Naive thymus-derived CD4-positive, alpha-beta T cell (primary cell): ENCODE results near the gene ZNF385B. TPM values are rescaled to one million over a fixed set of nuclear protein-coding genes. Genes with fewer than 3 reads are reported as not detected.

ENCODE experiments used
- ATAC-seq: fragments of 150-1000 bp; cut with Tn5 transposase; 2 replicates; pipeline ENCODE4 v1.10.0; 2021; ENCODE audit warnings: mild to moderate bottlenecking, moderate library complexity
- CTCF ChIA-PET: fragments of 350-600 bp; sonication (Branson Sonifier 250); formaldehyde crosslinking; loops from one replicate; lab custom pipeline; 2021; ENCODE audit warnings: antibody characterized with exemption; lab: Charles Lee
- POLR2A ChIA-PET: fragments of 350-600 bp; sonication (Branson Sonifier 250); formaldehyde crosslinking; loops from one replicate; lab custom pipeline; 2021; ENCODE audit warnings: antibody characterized with exemption, inconsistent platforms; lab: Charles Lee
- DNase-seq, 9 donors: peaks; one replicate each; pipeline versions ENCODE4 v3.0.0 to v3.0.0-alpha.2; 2020 to 2022; ENCODE audit warnings: mixed read lengths in 1 of 9
- H3K27ac ChIP-seq: one replicate; pipeline ENCODE4 v1.7.0; 2013; ENCODE audit warnings: mild to moderate bottlenecking, low read depth, low read length, moderate library complexity
- H3K27me3 ChIP-seq, 2 donors: one replicate each; pipeline ENCODE4 v1.7.0; 2013; ENCODE audit warnings: low read length in 2 of 2, mild to moderate bottlenecking in 2 of 2, moderate library complexity in 2 of 2; ENCODE audit not compliant: control insufficient read depth in 2 of 2, insufficient read depth in 2 of 2
- H3K36me3 ChIP-seq, 3 experiments: 1 replicate in 2 of 3; 2 replicates in 1 of 3; pipeline ENCODE4 v1.7.0; 2013; ENCODE audit warnings: low read length in 3 of 3, mild to moderate bottlenecking in 3 of 3, moderate library complexity in 1 of 3; ENCODE audit not compliant: insufficient read depth in 3 of 3, control insufficient read depth in 2 of 3
- H3K4me1 ChIP-seq, 2 donors: one replicate each; pipeline ENCODE4 v1.7.0; 2013; ENCODE audit warnings: low read length in 2 of 2, mild to moderate bottlenecking in 2 of 2, moderate library complexity in 1 of 2; ENCODE audit not compliant: control insufficient read depth in 2 of 2, insufficient read depth in 2 of 2
- H3K4me3 ChIP-seq: 2 replicates; pipeline ENCODE4 v1.7.0; 2013; ENCODE audit warnings: mild to moderate bottlenecking, low read length
- H3K9me3 ChIP-seq, 3 experiments: 1 replicate in 2 of 3; 2 replicates in 1 of 3; pipeline ENCODE4 v1.7.0; 2013; ENCODE audit warnings: low read length in 3 of 3; ENCODE audit not compliant: control insufficient read depth in 2 of 3
- H3K27ac Mint-ChIP-seq, 9 donors: one replicate each; pipeline ENCODE4 v1.8.0; 2020 to 2022; ENCODE audit warnings: mixed read lengths in 9 of 9, mild to moderate bottlenecking in 8 of 9, moderate library complexity in 5 of 9, inconsistent platforms in 2 of 9
- H3K27me3 Mint-ChIP-seq, 5 donors: one replicate each; pipeline ENCODE4 v1.8.0; 2021 to 2022; ENCODE audit warnings: mixed read lengths in 5 of 5, mild to moderate bottlenecking in 1 of 5
- H3K36me3 Mint-ChIP-seq, 5 donors: one replicate each; pipeline ENCODE4 v1.8.0; 2020 to 2022; ENCODE audit warnings: mixed read lengths in 5 of 5, mild to moderate bottlenecking in 3 of 5, inconsistent platforms in 1 of 5
- H3K4me1 Mint-ChIP-seq, 7 donors: one replicate each; pipeline ENCODE4 v1.8.0; 2020 to 2022; ENCODE audit warnings: mixed read lengths in 7 of 7, mild to moderate bottlenecking in 3 of 7, inconsistent platforms in 1 of 7
- H3K4me3 Mint-ChIP-seq, 10 donors: one replicate each; pipeline ENCODE4 v1.8.0; 2020 to 2022; ENCODE audit warnings: mild to moderate bottlenecking in 10 of 10, mixed read lengths in 10 of 10, moderate library complexity in 6 of 10, inconsistent platforms in 2 of 10
- H3K9me3 Mint-ChIP-seq, 11 donors: one replicate each; pipeline ENCODE4 v1.8.0; 2020 to 2022; ENCODE audit warnings: mixed read lengths in 11 of 11, mild to moderate bottlenecking in 4 of 11, inconsistent platforms in 1 of 11, moderate library complexity in 1 of 11
- intact Hi-C, 2 donors: fragments of 100-400 bp; cut with micrococcal nuclease; formaldehyde crosslinking; loops; one replicate each; pipeline ENCODE4 v1.15.1; 2023
- polyA plus RNA-seq, 2 donors: library from polyadenylated mRNA; unstranded; fragments of 300-500 nt; fragmentation: Illumina TruSeq; gene quantifications; one replicate each; pipeline ENCODE4 v1.2.3, GENCODE V29; 2021
- total RNA-seq, 6 experiments: library from RNA in 5 of 6; stranded (reverse) in 5 of 6; gene quantifications; 1 replicate in 5 of 6; 2 replicates in 1 of 6; pipeline ENCODE4 v1.2.3 and lab custom pipeline; 2021 to 2026

ZNF385B gene
- total and polyA plus RNA-seq, 7 experiments from 2014 or later: not detected

GRCh38 chr2:179671043-179671981 is 190.1 kb downstream of the ZNF385B start:
- ATAC-seq: no peak
- no peak overlapping the region for H3K27ac Mint-ChIP-seq

GRCh38 chr2:179669196-179669595 is 192.2 kb downstream of the ZNF385B start:
- H3K27me3 Mint-ChIP-seq: peaks cover 0 to 4% (median 0%) of the 10 kb centered on the region in 5 donors
- DNase-seq (no peak), ATAC-seq (no peak)
- H3K4me3 Mint-ChIP-seq: no peak overlapping the region
- H3K27me3 ChIP-seq: no peaks in the 10 kb centered on the region
- no peaks in the 10 kb centered on the region for H3K36me3 ChIP-seq
- POLR2A ChIA-PET: no interaction called here
- no peaks in the 10 kb centered on the region for H3K4me1 Mint-ChIP-seq
- CTCF ChIA-PET: interaction anchor here (0.6 kb wide), 1 partner anchor 24 kb away, joined by 4 read pairs; no protein-coding TSS in a partner anchor
- no peak overlapping the region for H3K27ac Mint-ChIP-seq
- intact Hi-C loops: no loop called here
- H3K4me3 ChIP-seq: no peak overlapping the region
- H3K27ac ChIP-seq: no peak overlapping the region
- H3K9me3 ChIP-seq: no peaks in the 10 kb centered on the region
- H3K4me1 ChIP-seq: no peaks in the 10 kb centered on the region
- H3K36me3 Mint-ChIP-seq: no peaks in the 10 kb centered on the region
- no peaks in the 10 kb centered on the region for H3K9me3 Mint-ChIP-seq

More at GRCh38 chr2:179671043-179671981, 190.1 kb downstream of the ZNF385B start:
- Histone ChIP-seq H3K4me3 (no peak overlapping the region), H3K36me3 (no peaks in the 10 kb centered on the region), H3K27ac (no peak overlapping the region), H3K27me3 (no peaks in the 10 kb centered on the region), H3K4me1 (no peaks in the 10 kb centered on the region), H3K9me3 (no peaks in the 10 kb centered on the region)
- Mint-ChIP-seq H3K9me3 (peaks cover 0 to 4% (median 0%) of the 10 kb centered on the region in 11 donors), H3K27me3 (peaks cover 0 to 6% (median 4%) of the 10 kb centered on the region in 5 donors), H3K36me3 (no peaks in the 10 kb centered on the region), H3K4me3 (no peak overlapping the region), H3K4me1 (no peaks in the 10 kb centered on the region)
- CTCF ChIA-PET: no interaction called here
- DNase-seq: no peak
- intact Hi-C loops: no loop called here
- POLR2A ChIA-PET: no interaction called here

GRCh38 chr2:179664972-179665812 is 196.2 kb downstream of the ZNF385B start:
- no peaks in the 10 kb centered on the region for H3K36me3 Mint-ChIP-seq
- ChIA-PET CTCF (no interaction called here), POLR2A (no interaction called here)
- DNase-seq (no peak), ATAC-seq (no peak)
- H3K4me1 Mint-ChIP-seq: peaks cover 0 to 2% (median 0%) of the 10 kb centered on the region in 7 donors
- Histone ChIP-seq H3K9me3 (no peaks in the 10 kb centered on the region), H3K4me3 (no peak overlapping the region), H3K27me3 (no peaks in the 10 kb centered on the region), H3K27ac (no peak overlapping the region), H3K4me1 (no peaks in the 10 kb centered on the region), H3K36me3 (no peaks in the 10 kb centered on the region)
- intact Hi-C loops: no loop called here
- no peaks in the 10 kb centered on the region for H3K9me3 Mint-ChIP-seq
- no peak overlapping the region for H3K4me3 Mint-ChIP-seq
- H3K27me3 Mint-ChIP-seq: peaks cover 0 to 4% (median 0%) of the 10 kb centered on the region in 5 donors
- no peak overlapping the region for H3K27ac Mint-ChIP-seq

GRCh38 chr2:179661986-179662385 is 199.4 kb downstream of the ZNF385B start:
- H3K27ac ChIP-seq: no peak overlapping the region
- intact Hi-C loops: no loop called here
- ATAC-seq (no peak), DNase-seq (no peak)
- no peak overlapping the region for H3K4me3 Mint-ChIP-seq
- no peaks in the 10 kb centered on the region for H3K36me3 Mint-ChIP-seq
- H3K9me3 ChIP-seq: no peaks in the 10 kb centered on the region
- no peaks in the 10 kb centered on the region for H3K36me3 ChIP-seq
- no peaks in the 10 kb centered on the region for H3K4me1 ChIP-seq
- peaks cover 0 to 9% (median 0%) of the 10 kb centered on the region in 5 donors for H3K27me3 Mint-ChIP-seq
- peaks cover 0 to 2% (median 0%) of the 10 kb centered on the region in 7 donors for H3K4me1 Mint-ChIP-seq
- H3K27me3 ChIP-seq: no peaks in the 10 kb centered on the region
- H3K4me3 ChIP-seq: no peak overlapping the region
- H3K9me3 Mint-ChIP-seq: no peaks in the 10 kb centered on the region
- ChIA-PET POLR2A (no interaction called here), CTCF (no interaction called here)
- no peak overlapping the region for H3K27ac Mint-ChIP-seq

GRCh38 chr2:179657068-179657595 is 204.3 kb downstream of the ZNF385B start:
- Mint-ChIP-seq H3K9me3 (peaks cover 0 to 2% (median 0%) of the 10 kb centered on the region in 11 donors), H3K4me3 (no peak overlapping the region), H3K36me3 (no peaks in the 10 kb centered on the region), H3K27ac (no peak overlapping the region), H3K4me1 (peaks cover 0 to 2% (median 0%) of the 10 kb centered on the region in 7 donors), H3K27me3 (peaks cover 0 to 9% (median 0%) of the 10 kb centered on the region in 5 donors)
- H3K27me3 ChIP-seq: no peaks in the 10 kb centered on the region
- H3K27ac ChIP-seq: no peak overlapping the region
- POLR2A ChIA-PET: no interaction called here
- DNase-seq (no peak), ATAC-seq (no peak)
- H3K4me3 ChIP-seq: no peak overlapping the region
- intact Hi-C loops: no loop called here
- H3K36me3 ChIP-seq: no peaks in the 10 kb centered on the region
- no peaks in the 10 kb centered on the region for H3K9me3 ChIP-seq
- CTCF ChIA-PET: no interaction called here
- H3K4me1 ChIP-seq: no peaks in the 10 kb centered on the region

GRCh38 chr2:179655627-179656026 is 205.8 kb downstream of the ZNF385B start:
- Mint-ChIP-seq H3K36me3 (no peaks in the 10 kb centered on the region), H3K27ac (no peak overlapping the region), H3K27me3 (peaks cover 0 to 9% (median 0%) of the 10 kb centered on the region in 5 donors), H3K4me1 (no peaks in the 10 kb centered on the region), H3K9me3 (peaks cover 0 to 2% (median 0%) of the 10 kb centered on the region in 11 donors), H3K4me3 (no peak overlapping the region)
- Histone ChIP-seq H3K27me3 (no peaks in the 10 kb centered on the region), H3K9me3 (no peaks in the 10 kb centered on the region), H3K36me3 (no peaks in the 10 kb centered on the region), H3K4me3 (no peak overlapping the region), H3K4me1 (no peaks in the 10 kb centered on the region), H3K27ac (no peak overlapping the region)
- CTCF ChIA-PET: no interaction called here
- ATAC-seq: no peak
- POLR2A ChIA-PET: no interaction called here
- intact Hi-C loops: no loop called here
- no peak for DNase-seq
